ENCODE measurements around the gene ADAR.

- no peak for TF ChIP-seq CTCF (IDR thresholded peaks at IDR 0.05; ENCODE audit: low read depth, low read length)
- no peak for TF ChIP-seq MYC (IDR thresholded peaks at IDR 0.05; ENCODE audit: low read depth, low read length)
- no peak for TF ChIP-seq POLR2A (IDR thresholded peaks at IDR 0.05; ENCODE audit: extremely low read depth, insufficient read length)
- no peak for TF ChIP-seq MAX (IDR thresholded peaks at IDR 0.05; ENCODE audit: low read depth, low read length)
Measured at GRCh38 chr1:154620751-154621150, 12.8 kb upstream of the ADAR start.

All from NB4 (cell line).